B cell (primary cell): ENCODE measurements around the gene OR2L2. TPM values are rescaled to one million over a fixed set of nuclear protein-coding genes. Genes with fewer than 3 reads are reported as not detected.

Experiments used
- ATAC-seq: fragments of 200-7000 bp; cut with Tn5 transposase; one replicate; pipeline ENCODE4 v1.10.0; 2021; ENCODE audit warnings: low read depth, mild to moderate bottlenecking, moderate number of reproducible peaks, moderate library complexity
- CTCF ChIA-PET: fragments of 350-600 bp; sonication (Branson Sonifier 250); formaldehyde crosslinking; loops from one replicate; lab custom pipeline; 2021; ENCODE audit warnings: antibody characterized with exemption, inconsistent platforms; lab: Charles Lee
- POLR2A ChIA-PET: fragments of 350-600 bp; sonication (Branson Sonifier 250); formaldehyde crosslinking; loops from one replicate; lab custom pipeline; 2021; ENCODE audit warnings: antibody characterized with exemption; lab: Charles Lee
- DNase-seq: peaks from one replicate; pipeline ENCODE4 v3.0.0; 2013
- H2AFZ ChIP-seq: 2 replicates; pipeline ENCODE4 v1.6.1; 2012; ENCODE audit warnings: mild to moderate bottlenecking, low read depth, low read length; ENCODE audit not compliant: insufficient read depth, poor library complexity, severe bottlenecking
- H3K27ac ChIP-seq, 2 donors: 1 replicate in 1 of 2; 2 replicates in 1 of 2; pipeline ENCODE4 v1.5.1; 2012 to 2013; ENCODE audit warnings: low read length in 2 of 2, mild to moderate bottlenecking in 2 of 2, moderate library complexity in 1 of 2
- H3K27me3 ChIP-seq, 4 experiments: fragments of 200-600 bp in 1 of 4; sonication (generic) in 1 of 4; replicated peaks in 1 of 4; 1 replicate in 2 of 4; 2 replicates in 2 of 4; pipeline versions ENCODE4 v1.6.1 to v1.7.0; 2013 to 2016; ENCODE audit warnings: low read length in 3 of 4, mild to moderate bottlenecking in 2 of 4, mixed read lengths in 1 of 4, moderate library complexity in 1 of 4; ENCODE audit not compliant: insufficient read depth in 4 of 4, control insufficient read depth in 3 of 4; ENCODE audit errors: control extremely low read depth in 1 of 4
- H3K36me3 ChIP-seq, 2 experiments: replicated peaks in 1 of 2; 1 replicate in 1 of 2; 2 replicates in 1 of 2; pipeline versions ENCODE4 v1.6.1 to v1.7.1; 2013; ENCODE audit warnings: low read length in 1 of 2; ENCODE audit not compliant: insufficient read depth in 2 of 2, control insufficient read depth in 1 of 2; ENCODE audit errors: control extremely low read depth in 1 of 2, extremely low read depth in 1 of 2
- H3K4me1 ChIP-seq, 2 donors: fragments of 200-600 bp in 1 of 2; sonication (generic) in 1 of 2; 1 replicate in 1 of 2; 2 replicates in 1 of 2; pipeline versions ENCODE4 v1.5.1 to v1.6.1; 2013 to 2017; ENCODE audit warnings: low read length in 2 of 2; ENCODE audit not compliant: control insufficient read depth in 2 of 2, insufficient read depth in 2 of 2
- H3K4me2 ChIP-seq: replicated peaks from 2 replicates; pipeline ENCODE3; 2012; ENCODE audit warnings: mild to moderate bottlenecking, low read depth, low read length; ENCODE audit not compliant: poor library complexity, severe bottlenecking
- H3K4me3 ChIP-seq, 5 experiments: fragments of 200-600 bp in 1 of 5; sonication (generic) in 1 of 5; 1 replicate in 3 of 5; 2 replicates in 2 of 5; pipeline versions ENCODE4 v1.5.1 to v1.7.0; 2011 to 2016; ENCODE audit warnings: low read length in 4 of 5, mild to moderate bottlenecking in 4 of 5, low read depth in 2 of 5, control low read depth in 1 of 5, moderate library complexity in 1 of 5; ENCODE audit not compliant: insufficient read depth in 1 of 5; ENCODE audit errors: control extremely low read depth in 1 of 5, extremely low read depth in 1 of 5
- H3K79me2 ChIP-seq: fragments of 200-600 bp; sonication (generic); one replicate; pipeline ENCODE4 v1.6.0; 2016; ENCODE audit warnings: low read length; ENCODE audit not compliant: control insufficient read depth, insufficient read depth
- H3K9ac ChIP-seq: fragments of 200-600 bp; sonication (generic); 2 replicates; pipeline ENCODE4 v1.6.1; 2017; ENCODE audit warnings: mild to moderate bottlenecking, low read length, moderate library complexity
- H3K9me3 ChIP-seq, 3 donors: one replicate each; pipeline versions ENCODE4 v1.6.1 to v1.7.1; 2013; ENCODE audit warnings: low read length in 2 of 3; ENCODE audit not compliant: control insufficient read depth in 2 of 3, insufficient read depth in 1 of 3; ENCODE audit errors: control extremely low read depth in 1 of 3
- H4K20me1 ChIP-seq: 2 replicates; pipeline ENCODE4 v1.6.0; 2012; ENCODE audit warnings: mild to moderate bottlenecking, low read length; ENCODE audit not compliant: insufficient read depth, control insufficient read depth, poor library complexity, severe bottlenecking
- H3K27ac Mint-ChIP-seq: one replicate; pipeline ENCODE4 v1.8.0; 2021; ENCODE audit warnings: mixed read lengths
- H3K27me3 Mint-ChIP-seq: one replicate; pipeline ENCODE4 v1.8.0; 2021; ENCODE audit warnings: mixed read lengths
- H3K4me1 Mint-ChIP-seq: one replicate; pipeline ENCODE4 v1.8.0; 2021; ENCODE audit warnings: mixed read lengths
- H3K4me3 Mint-ChIP-seq: one replicate; pipeline ENCODE4 v1.8.0; 2021; ENCODE audit warnings: mixed read lengths
- H3K9me3 Mint-ChIP-seq: one replicate; pipeline ENCODE4 v1.8.0; 2022; ENCODE audit warnings: mixed read lengths; ENCODE audit not compliant: insufficient read depth
- EZH2 ChIP-seq: IDR thresholded peaks from 2 replicates; pipeline ENCODE4 v1.6.1; 2012; ENCODE audit warnings: borderline replicate concordance, low read depth, mild to moderate bottlenecking, moderate library complexity, low read length; ENCODE audit not compliant: insufficient read depth, poor library complexity, severe bottlenecking
- WGBS: methylation state at CpG from one replicate; pipeline ENCODE4 v1.1.5; 2013; ENCODE audit warnings: missing lambda C conversion rate; ENCODE audit not compliant: insufficient coverage; 5-methylcytosine and 5-hydroxymethylcytosine counted together
- intact Hi-C: fragments of 100-400 bp; cut with micrococcal nuclease; formaldehyde crosslinking; loops from one replicate; pipeline ENCODE4 v1.10.0; 2022
- polyA plus RNA-seq: library from polyadenylated mRNA; depleted of rRNA; stranded (reverse); fragments of >200 nt; gene quantifications from 2 replicates; pipeline ENCODE4 v1.2.3, GENCODE V29; 2012
- total RNA-seq, 2 donors: library from RNA; stranded (reverse); fragments of 120-200 nt in 1 of 2; gene quantifications; 1 replicate in 1 of 2; 2 replicates in 1 of 2; pipeline versions ENCODE4 v1.2.3 to v1.2.4, GENCODE V29; 2013 to 2022
- TF ChIP-seq, protein P1 (sequence below): fragments of 200-600 bp; IDR thresholded peaks from one replicate; pipeline ENCODE4 v1.8.0; 2022; ENCODE audit warnings: antibody characterized with exemption, mild to moderate bottlenecking

Gene OR2L2
- total and polyA plus RNA-seq, 2 donors (not counting 1 experiment from before 2014, with no cell fraction given), result 0.52 to 1.7 TPM

GRCh38 chr1:248007778-248008177 is 22.1 kb upstream of the OR2L2 start:
- H3K9ac ChIP-seq, result no peak overlapping the region
- Mint-ChIP-seq H3K27me3 (no peaks in the 10 kb centered on the region), H3K4me3 (no peak overlapping the region), H3K27ac (no peak overlapping the region), H3K9me3 (peaks cover 15% of the 10 kb centered on the region), H3K4me1 (no peaks in the 10 kb centered on the region)
- ChIA-PET POLR2A (no interaction called here), CTCF (no interaction called here)
- no peak overlapping the region for H3K27ac ChIP-seq
- no peaks in the 10 kb centered on the region for H3K4me1 ChIP-seq
- no peaks in the 10 kb centered on the region for H3K79me2 ChIP-seq
- H4K20me1 ChIP-seq, result no peaks in the 10 kb centered on the region
- H3K9me3 ChIP-seq, result peaks cover 0 to 20% (median 2%) of the 10 kb centered on the region in 3 donors
- H3K27me3 ChIP-seq, result no peaks in the 10 kb centered on the region
- no peak overlapping the region for H3K4me3 ChIP-seq
- intact Hi-C loops, result no loop called here
- ATAC-seq (no peak), DNase-seq (no peak)
- TF ChIP-seq, protein P1, sequence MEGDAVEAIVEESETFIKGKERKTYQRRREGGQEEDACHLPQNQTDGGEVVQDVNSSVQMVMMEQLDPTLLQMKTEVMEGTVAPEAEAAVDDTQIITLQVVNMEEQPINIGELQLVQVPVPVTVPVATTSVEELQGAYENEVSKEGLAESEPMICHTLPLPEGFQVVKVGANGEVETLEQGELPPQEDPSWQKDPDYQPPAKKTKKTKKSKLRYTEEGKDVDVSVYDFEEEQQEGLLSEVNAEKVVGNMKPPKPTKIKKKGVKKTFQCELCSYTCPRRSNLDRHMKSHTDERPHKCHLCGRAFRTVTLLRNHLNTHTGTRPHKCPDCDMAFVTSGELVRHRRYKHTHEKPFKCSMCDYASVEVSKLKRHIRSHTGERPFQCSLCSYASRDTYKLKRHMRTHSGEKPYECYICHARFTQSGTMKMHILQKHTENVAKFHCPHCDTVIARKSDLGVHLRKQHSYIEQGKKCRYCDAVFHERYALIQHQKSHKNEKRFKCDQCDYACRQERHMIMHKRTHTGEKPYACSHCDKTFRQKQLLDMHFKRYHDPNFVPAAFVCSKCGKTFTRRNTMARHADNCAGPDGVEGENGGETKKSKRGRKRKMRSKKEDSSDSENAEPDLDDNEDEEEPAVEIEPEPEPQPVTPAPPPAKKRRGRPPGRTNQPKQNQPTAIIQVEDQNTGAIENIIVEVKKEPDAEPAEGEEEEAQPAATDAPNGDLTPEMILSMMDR, result no peak
- TF ChIP-seq EZH2, result no peak
- no peak overlapping the region for H2AFZ ChIP-seq
- WGBS, result no CpG with 5 or more reads among the region's 1 CpG
- no peak overlapping the region for H3K4me2 ChIP-seq
- H3K36me3 ChIP-seq, result no peaks in the 10 kb centered on the region

DNA sequence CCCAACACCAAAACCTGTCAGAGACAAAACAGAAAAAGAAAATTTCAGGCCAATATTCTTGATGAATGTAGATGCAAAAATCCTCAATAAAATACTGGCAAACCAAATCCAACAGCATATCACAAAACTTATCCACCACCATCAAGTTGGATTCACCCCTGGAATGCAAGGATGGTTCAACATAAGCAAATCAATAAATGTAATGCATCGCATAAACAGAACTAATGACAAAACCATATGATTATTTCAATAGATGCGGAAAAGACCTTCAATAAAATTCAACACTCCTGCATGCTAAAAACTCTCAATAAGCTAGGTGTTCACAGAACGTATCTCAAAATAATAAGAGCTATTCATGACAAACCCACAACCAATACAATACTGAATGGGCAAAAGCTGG is 20.2 kb upstream of the OR2L2 start:
- H3K79me2 ChIP-seq, result no peaks in the 10 kb centered on the region
- H3K27me3 Mint-ChIP-seq, result no peaks in the 10 kb centered on the region
- no peak for DNase-seq
- H3K4me1 Mint-ChIP-seq, result no peaks in the 10 kb centered on the region
- ChIA-PET POLR2A (no interaction called here), CTCF (no interaction called here)
- no peak overlapping the region for H3K27ac Mint-ChIP-seq
- 100% methylated on average over 1 of the region's 3 CpGs for WGBS
- H3K4me1 ChIP-seq, result no peaks in the 10 kb centered on the region
- no peak overlapping the region for H3K27ac ChIP-seq
- H3K27me3 ChIP-seq, result no peaks in the 10 kb centered on the region
- intact Hi-C loops, result no loop called here
- no peak overlapping the region for H3K4me3 Mint-ChIP-seq
- H3K9me3 Mint-ChIP-seq, result peaks cover 15% of the 10 kb centered on the region
- TF ChIP-seq, protein P1, result no peak
- no peak for TF ChIP-seq EZH2
- H3K9ac ChIP-seq, result no peak overlapping the region
- no peak overlapping the region for H3K4me2 ChIP-seq
- H3K4me3 ChIP-seq, result no peak overlapping the region
- no peak overlapping the region for H2AFZ ChIP-seq
- no peak for ATAC-seq
- peaks cover 0 to 20% (median 2%) of the 10 kb centered on the region in 3 donors for H3K9me3 ChIP-seq
- H3K36me3 ChIP-seq, result no peaks in the 10 kb centered on the region
- H4K20me1 ChIP-seq, result no peaks in the 10 kb centered on the region
